Erythroblast (primary cell): ENCODE results near the gene ACAD8.

Experiments
- GATA1 ChIP-seq: IDR thresholded peaks from 2 replicates; pipeline ENCODE4 v1.6.1; 2011; ENCODE audit warnings: low read depth, mild to moderate bottlenecking, control low read depth, low read length, moderate library complexity
- POLR2A ChIP-seq: IDR thresholded peaks from 2 replicates; pipeline ENCODE4 v1.6.1; 2011; ENCODE audit warnings: mild to moderate bottlenecking, low read length

DNA sequence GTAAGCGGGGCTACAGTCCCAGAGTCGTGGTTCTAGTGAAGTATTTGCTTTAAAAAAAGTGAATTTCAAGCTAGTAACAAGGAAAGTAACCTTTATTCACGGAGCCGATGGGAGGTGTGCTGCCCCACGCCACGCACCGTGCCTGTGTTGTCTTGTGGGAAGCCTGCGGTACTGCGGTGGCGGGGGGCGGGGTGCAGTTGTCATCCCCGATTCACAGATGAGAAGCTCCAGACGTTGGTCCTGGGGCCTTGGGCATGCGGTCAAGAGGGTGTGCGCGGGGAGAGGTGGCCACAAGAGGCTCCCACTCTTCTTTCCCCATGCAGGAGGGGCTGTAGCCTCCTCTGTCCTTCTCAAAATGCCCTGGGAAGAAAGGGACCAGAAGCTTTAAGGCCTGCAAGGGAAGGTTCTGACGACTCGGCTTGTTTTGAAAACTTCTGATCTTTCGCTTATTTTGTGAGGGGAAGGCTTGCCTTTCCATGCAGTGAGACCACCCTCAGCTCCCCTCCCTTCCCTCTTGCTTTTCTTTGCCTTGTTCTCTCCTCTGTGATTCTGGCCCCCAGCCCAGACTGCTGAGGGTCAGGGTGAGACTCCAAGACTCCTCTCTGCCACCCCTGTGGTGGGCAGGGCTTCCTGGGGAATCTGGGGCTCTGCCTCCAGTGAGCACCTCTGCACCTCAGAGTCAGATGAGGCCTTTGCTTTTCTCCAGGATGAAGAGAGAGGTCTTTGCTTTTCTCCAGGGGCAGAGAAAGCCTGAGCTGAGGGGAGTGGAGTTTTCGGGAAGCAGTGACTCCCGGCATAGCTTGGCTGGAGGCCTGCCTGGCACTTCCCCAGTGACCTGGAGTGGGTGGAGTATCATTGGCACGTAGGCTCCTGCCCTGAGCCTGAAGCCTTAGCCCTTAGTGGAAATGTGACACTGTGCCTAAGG lies 29.0 kb downstream of the ACAD8 start:
- TF ChIP-seq POLR2A (no peak), GATA1 (no peak)
